ENCODE results near the gene TSPAN2.

DNA sequence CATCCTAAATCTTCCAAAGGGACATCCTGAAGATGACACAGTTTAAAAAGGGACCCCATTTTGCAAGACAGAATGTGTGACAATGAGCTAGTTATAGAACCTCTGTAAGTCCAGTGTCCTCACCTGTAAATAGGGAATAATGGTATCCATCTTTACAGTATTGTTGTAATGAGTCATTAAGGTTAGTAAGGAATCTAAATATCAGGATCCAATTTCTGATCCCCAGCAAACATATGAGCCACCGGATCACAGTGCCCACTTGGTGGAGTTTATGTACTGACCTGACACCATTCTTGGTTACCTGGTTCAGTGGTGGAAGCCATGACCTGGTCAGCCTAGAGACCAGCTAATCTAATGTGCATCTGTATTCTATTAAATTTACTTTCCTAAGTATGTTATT, 47.9 kb upstream of the TSPAN2 start:
- TF ChIP-seq EZH2phosphoT487 (IDR thresholded peaks at IDR 0.05; ENCODE audit: low read depth, severe bottlenecking, unreplicated experiment) (no peak), EZH2 (IDR thresholded peaks at IDR 0.05; ENCODE audit: borderline replicate concordance) (no peak)
- TF ChIP-seq, protein P1, sequence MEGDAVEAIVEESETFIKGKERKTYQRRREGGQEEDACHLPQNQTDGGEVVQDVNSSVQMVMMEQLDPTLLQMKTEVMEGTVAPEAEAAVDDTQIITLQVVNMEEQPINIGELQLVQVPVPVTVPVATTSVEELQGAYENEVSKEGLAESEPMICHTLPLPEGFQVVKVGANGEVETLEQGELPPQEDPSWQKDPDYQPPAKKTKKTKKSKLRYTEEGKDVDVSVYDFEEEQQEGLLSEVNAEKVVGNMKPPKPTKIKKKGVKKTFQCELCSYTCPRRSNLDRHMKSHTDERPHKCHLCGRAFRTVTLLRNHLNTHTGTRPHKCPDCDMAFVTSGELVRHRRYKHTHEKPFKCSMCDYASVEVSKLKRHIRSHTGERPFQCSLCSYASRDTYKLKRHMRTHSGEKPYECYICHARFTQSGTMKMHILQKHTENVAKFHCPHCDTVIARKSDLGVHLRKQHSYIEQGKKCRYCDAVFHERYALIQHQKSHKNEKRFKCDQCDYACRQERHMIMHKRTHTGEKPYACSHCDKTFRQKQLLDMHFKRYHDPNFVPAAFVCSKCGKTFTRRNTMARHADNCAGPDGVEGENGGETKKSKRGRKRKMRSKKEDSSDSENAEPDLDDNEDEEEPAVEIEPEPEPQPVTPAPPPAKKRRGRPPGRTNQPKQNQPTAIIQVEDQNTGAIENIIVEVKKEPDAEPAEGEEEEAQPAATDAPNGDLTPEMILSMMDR (IDR thresholded peaks at IDR 0.05; ENCODE audit: poor library complexity): no peak
